Thymus (tissue), 11 donors: ENCODE measurements around the gene TM9SF1. TPM values are rescaled to one million over a fixed set of nuclear protein-coding genes. Genes with fewer than 3 reads are reported as not detected.
A peak's percentile ranks its signal among the peaks of the same experiment; 100 is the strongest.

Experiments
- DNase-seq, 9 donors: peaks; one replicate each; pipeline ENCODE4 v3.0.0-alpha.2; 2013; ENCODE audit warnings: low spot score in 9 of 9, low read depth in 6 of 9, missing footprints in 1 of 9
- H3K27ac ChIP-seq, 2 donors: one replicate each; pipeline ENCODE4 v1.5.1; 2013; ENCODE audit warnings: control low read depth in 1 of 2, low read depth in 1 of 2, low read length in 1 of 2, mild to moderate bottlenecking in 1 of 2, moderate library complexity in 1 of 2
- H3K27me3 ChIP-seq, 2 donors: one replicate each; pipeline ENCODE4 v1.5.1; 2013; ENCODE audit warnings: low read length in 1 of 2; ENCODE audit not compliant: control insufficient read depth in 2 of 2, insufficient read depth in 1 of 2
- H3K36me3 ChIP-seq, 2 donors: one replicate each; pipeline ENCODE4 v1.5.1; 2013; ENCODE audit warnings: low read length in 1 of 2, mild to moderate bottlenecking in 1 of 2, moderate library complexity in 1 of 2; ENCODE audit not compliant: control insufficient read depth in 2 of 2, insufficient read depth in 2 of 2
- H3K4me1 ChIP-seq, 2 donors: one replicate each; pipeline ENCODE4 v1.5.1; 2013; ENCODE audit warnings: low read length in 2 of 2; ENCODE audit not compliant: control insufficient read depth in 2 of 2, insufficient read depth in 2 of 2
- H3K4me3 ChIP-seq, 2 donors: one replicate each; pipeline ENCODE4 v1.5.1; 2013; ENCODE audit warnings: low read length in 2 of 2, control low read depth in 1 of 2, mild to moderate bottlenecking in 1 of 2
- H3K9me3 ChIP-seq, 2 donors: one replicate each; pipeline ENCODE4 v1.5.1; 2013; ENCODE audit warnings: low read length in 1 of 2, mild to moderate bottlenecking in 1 of 2; ENCODE audit not compliant: control insufficient read depth in 2 of 2, insufficient read depth in 1 of 2
- WGBS: extraction: QIAGEN DNeasy Blood & Tissue Kit; methylation state at CpG from one replicate; pipeline ENCODE4 v1.1.7; 2013; 5-methylcytosine and 5-hydroxymethylcytosine counted together
- polyA plus RNA-seq: library from polyadenylated mRNA; stranded (reverse); fragments of 200-250 nt; gene quantifications from one replicate; pipeline ENCODE4 v1.2.3, GENCODE V29; 2013
- total RNA-seq: library from RNA; stranded (reverse); fragments of 120-200 nt; gene quantifications from one replicate; pipeline ENCODE4 v1.2.4, GENCODE V29; 2013
- donor health status: healthy.

Gene TM9SF1
- total and polyA plus RNA-seq, 2 donors, result 12.5 to 18.2 TPM

GRCh38 chr14:24177891-24178290 lies 17.4 kb downstream of the TM9SF1 start:
- H3K4me3 ChIP-seq, result no peak overlapping the region
- H3K36me3 ChIP-seq, result peaks cover 74 to 91% of the 10 kb centered on the region in 2 donors
- H3K9me3 ChIP-seq, result no peaks in the 10 kb centered on the region
- DNase-seq, result no peak
- H3K4me1 ChIP-seq, result peaks cover 0 to 22% of the 10 kb centered on the region in 2 donors
- no peaks in the 10 kb centered on the region for H3K27me3 ChIP-seq
- 97% methylated on average over 14 of the region's 14 CpGs for WGBS
- H3K27ac ChIP-seq, result no peak overlapping the region

GRCh38 chr14:24177041-24177825 lies 18.0 kb downstream of the TM9SF1 start:
- H3K4me1 ChIP-seq, result peaks cover 1 to 28% of the 10 kb centered on the region in 2 donors
- no peaks in the 10 kb centered on the region for H3K27me3 ChIP-seq
- peaks cover 67 to 84% of the 10 kb centered on the region in 2 donors for H3K36me3 ChIP-seq

GRCh38 chr14:24176599-24176998 lies 18.6 kb downstream of the TM9SF1 start:
- H3K27ac ChIP-seq, result no peak overlapping the region
- DNase-seq, result no peak
- H3K36me3 ChIP-seq, result peaks cover 61 to 78% of the 10 kb centered on the region in 2 donors
- H3K9me3 ChIP-seq, result no peaks in the 10 kb centered on the region
- peaks cover 6 to 34% of the 10 kb centered on the region in 2 donors for H3K4me1 ChIP-seq
- H3K4me3 ChIP-seq, result no peak overlapping the region
- WGBS, result 99% methylated on average over 5 of the region's 5 CpGs
- no peaks in the 10 kb centered on the region for H3K27me3 ChIP-seq

More at GRCh38 chr14:24177041-24177825, 18.0 kb downstream of the TM9SF1 start:
- DNase-seq, result no peak
- no peak overlapping the region for H3K27ac ChIP-seq
- no peaks in the 10 kb centered on the region for H3K9me3 ChIP-seq
- 99% methylated on average over 12 of the region's 12 CpGs for WGBS
- no peak overlapping the region for H3K4me3 ChIP-seq

GRCh38 chr14:24172871-24173281 lies 22.4 kb downstream of the TM9SF1 start:
- Histone ChIP-seq H3K4me1 (peaks cover 6 to 43% of the 10 kb centered on the region in 2 donors), H3K27me3 (no peaks in the 10 kb centered on the region), H3K4me3 (peak overlapping the region; percentile 48 to 67), H3K9me3 (no peaks in the 10 kb centered on the region), H3K36me3 (peaks cover 24 to 45% of the 10 kb centered on the region in 2 donors), H3K27ac (peak overlapping the region; percentile 31 to 79)
- peak in 4 of 9 donors; percentile 26 to 75 (median 56) for DNase-seq
- WGBS, result 49% methylated on average over 20 of the region's 20 CpGs

- H3K9me3 ChIP-seq, result no peaks in the 10 kb centered on the region
- no peaks in the 10 kb centered on the region for H3K27me3 ChIP-seq
- 19% methylated on average over 30 of the region's 30 CpGs for WGBS
- H3K27ac ChIP-seq, result peak overlapping the region; percentile 36 to 79
- peak in 2 of 9 donors; percentile 21 to 44 for DNase-seq
- H3K36me3 ChIP-seq, result peaks cover 22 to 45% of the 10 kb centered on the region in 2 donors
- H3K4me1 ChIP-seq, result peaks cover 6 to 43% of the 10 kb centered on the region in 2 donors
- H3K4me3 ChIP-seq, result peak overlapping the region; percentile 48 to 67
These were observed 22.9 kb downstream of the TM9SF1 start for GRCh38 chr14:24172261-24172860.

GRCh38 chr14:24171422-24172260 lies 23.6 kb downstream of the TM9SF1 start, which contains the start of gene REC8:
Gene REC8 (plus strand): TSS chr14:24172080. CDS start chr14:24172553, 473 bp downstream.
- Histone ChIP-seq H3K27ac (peak within 1 kb of the TSS; percentile 48 to 79), H3K4me3 (peak within 1 kb of the TSS; percentile 48 to 67), H3K27me3 (no peaks in the 10 kb centered on the region), H3K4me1 (peaks cover 6 to 43% of the 10 kb centered on the region in 2 donors), H3K9me3 (no peaks in the 10 kb centered on the region), H3K36me3 (peaks cover 20 to 44% of the 10 kb centered on the region in 2 donors)
- 8% methylated on average over 63 of the region's 63 CpGs for WGBS
- peak in 7 of 9 donors; percentile 59 to 94 (median 85) for DNase-seq

GRCh38 chr14:24167469-24168114 lies 27.6 kb downstream of the TM9SF1 start:
- 95% methylated on average over 3 of the region's 3 CpGs for WGBS
- peaks cover 6 to 36% of the 10 kb centered on the region in 2 donors for H3K4me1 ChIP-seq
- H3K27me3 ChIP-seq, result no peaks in the 10 kb centered on the region
- no peak for DNase-seq
- H3K4me3 ChIP-seq, result no peak overlapping the region
- no peak overlapping the region for H3K27ac ChIP-seq
- H3K36me3 ChIP-seq, result peaks cover 47 to 55% of the 10 kb centered on the region in 2 donors
- no peaks in the 10 kb centered on the region for H3K9me3 ChIP-seq

- Histone ChIP-seq H3K27ac (no peak overlapping the region), H3K27me3 (no peaks in the 10 kb centered on the region), H3K4me3 (no peak overlapping the region), H3K36me3 (peaks cover 47 to 60% of the 10 kb centered on the region in 2 donors), H3K4me1 (peaks cover 4 to 28% of the 10 kb centered on the region in 2 donors), H3K9me3 (no peaks in the 10 kb centered on the region)
- no peak for DNase-seq
- WGBS, result 97% methylated on average over 5 of the region's 5 CpGs
These were observed 29.5 kb downstream of the TM9SF1 start for GRCh38 chr14:24165785-24166184.
